Esophagus muscularis mucosa (tissue), 4 donors: Measurements from ENCODE around the gene NUP98.

Experiments used
- EP300 ChIP-seq: sonication (generic); formaldehyde crosslinking; IDR thresholded peaks from one replicate; pipeline ENCODE4 v1.6.1; 2017; ENCODE audit warnings: antibody characterized with exemption
- POLR2A ChIP-seq: fragments of 450-650 bp; IDR thresholded peaks from one replicate; pipeline ENCODE4 v1.6.1; 2017; ENCODE audit warnings: antibody characterized with exemption, moderate library complexity, mild to moderate bottlenecking, low read depth
- POLR2AphosphoS5 ChIP-seq, 2 donors: sonication (generic); formaldehyde crosslinking; IDR thresholded peaks; one replicate each; pipeline ENCODE4 v1.6.1; 2017; ENCODE audit warnings: antibody characterized with exemption in 2 of 2
- TF ChIP-seq, protein P1 (sequence below), 3 experiments: fragments of 200-600 bp in 2 of 3; fragments of 450-650 bp in 1 of 3; sonication (generic) in 2 of 3; IDR thresholded peaks; one replicate each; pipeline ENCODE4 v1.5.1; 2017 to 2019; ENCODE audit warnings: antibody characterized with exemption in 3 of 3, mild to moderate bottlenecking in 2 of 3, moderate library complexity in 1 of 3

DNA sequence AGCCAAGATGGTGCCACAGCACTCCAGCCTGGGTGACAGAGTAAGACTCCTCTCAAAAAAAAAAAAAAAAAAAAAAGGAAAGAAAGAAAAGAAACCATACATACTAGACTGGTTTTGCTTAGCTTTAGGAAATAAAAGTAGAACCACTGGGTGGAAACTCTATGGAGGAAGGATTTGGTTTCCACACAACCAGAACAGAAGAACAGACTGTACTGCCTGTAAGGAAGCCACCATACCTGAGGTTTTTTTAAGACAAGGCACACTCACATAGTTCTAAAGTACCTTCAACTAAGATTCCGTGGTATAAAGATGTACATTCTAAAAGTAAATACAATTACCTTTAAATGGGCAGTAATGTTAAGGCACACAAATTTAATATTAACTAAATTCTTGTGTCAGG lies 58.6 kb downstream of the NUP98 start:
- TF ChIP-seq POLR2AphosphoS5 (IDR thresholded peaks at IDR 0.05) (no peak), EP300 (no peak), POLR2A (no peak)
- TF ChIP-seq, protein P1, sequence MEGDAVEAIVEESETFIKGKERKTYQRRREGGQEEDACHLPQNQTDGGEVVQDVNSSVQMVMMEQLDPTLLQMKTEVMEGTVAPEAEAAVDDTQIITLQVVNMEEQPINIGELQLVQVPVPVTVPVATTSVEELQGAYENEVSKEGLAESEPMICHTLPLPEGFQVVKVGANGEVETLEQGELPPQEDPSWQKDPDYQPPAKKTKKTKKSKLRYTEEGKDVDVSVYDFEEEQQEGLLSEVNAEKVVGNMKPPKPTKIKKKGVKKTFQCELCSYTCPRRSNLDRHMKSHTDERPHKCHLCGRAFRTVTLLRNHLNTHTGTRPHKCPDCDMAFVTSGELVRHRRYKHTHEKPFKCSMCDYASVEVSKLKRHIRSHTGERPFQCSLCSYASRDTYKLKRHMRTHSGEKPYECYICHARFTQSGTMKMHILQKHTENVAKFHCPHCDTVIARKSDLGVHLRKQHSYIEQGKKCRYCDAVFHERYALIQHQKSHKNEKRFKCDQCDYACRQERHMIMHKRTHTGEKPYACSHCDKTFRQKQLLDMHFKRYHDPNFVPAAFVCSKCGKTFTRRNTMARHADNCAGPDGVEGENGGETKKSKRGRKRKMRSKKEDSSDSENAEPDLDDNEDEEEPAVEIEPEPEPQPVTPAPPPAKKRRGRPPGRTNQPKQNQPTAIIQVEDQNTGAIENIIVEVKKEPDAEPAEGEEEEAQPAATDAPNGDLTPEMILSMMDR (IDR thresholded peaks at IDR 0.05): no peak
